SK-MEL-5 (cell line): ENCODE results near the gene MYOG. TPM values are rescaled to one million over a fixed set of nuclear protein-coding genes. Genes with fewer than 3 reads are reported as not detected.
A peak's percentile ranks its signal among the peaks of the same experiment; 100 is the strongest.

Experiments used
- DNase-seq: peaks from one replicate; pipeline ENCODE4 v3.0.0-alpha.2; 2016; ENCODE audit warnings: low read depth, low spot score
- in situ Hi-C: cut with HindIII; loops from 2 replicates; pipeline ENCODE4 v1.10.0; 2016; ENCODE audit warnings: low sequenced_read_pairs, high pct_unique_total_duplicates, low pct_unique_long_range_greater_than_20kb
- total RNA-seq: library from RNA; depleted of rRNA; stranded (reverse); fragments of >200 nt; shearing (Covaris generic); gene quantifications from 2 replicates; pipeline ENCODE4 v1.2.3, GENCODE V29; 2014

Gene MYOG
- total RNA-seq, 1 experiment from 2014 or later = not detected

- in situ Hi-C loops = no loop called here
- DNase-seq = no peak
Measured at GRCh38 chr1:203121186-203122015, 35.6 kb upstream of the MYOG start.

GRCh38 chr1:203120325-203121153, 34.7 kb upstream of the MYOG start:
- in situ Hi-C loops = no loop called here

GRCh38 chr1:203117611-203118575, 32.1 kb upstream of the MYOG start:
- peak; percentile 70 for DNase-seq
- in situ Hi-C loops = no loop called here

More at GRCh38 chr1:203120325-203121153, 34.7 kb upstream of the MYOG start:
- no peak for DNase-seq

- in situ Hi-C loops = no loop called here
- DNase-seq = no peak
Measured at GRCh38 chr1:203116091-203116820, 30.4 kb upstream of the MYOG start.

GRCh38 chr1:203114202-203114601, 28.4 kb upstream of the MYOG start:
- in situ Hi-C loops = no loop called here
- DNase-seq = no peak

- in situ Hi-C loops = no loop called here
- no peak for DNase-seq
Measured at GRCh38 chr1:203113308-203113707, 27.5 kb upstream of the MYOG start.

GRCh38 chr1:203112475-203112874, 26.7 kb upstream of the MYOG start:
- in situ Hi-C loops = no loop called here
- no peak for DNase-seq

GRCh38 chr1:203104789-203105390, 19.1 kb upstream of the MYOG start:
- in situ Hi-C loops = no loop called here
- no peak for DNase-seq

- in situ Hi-C loops = no loop called here
Measured at GRCh38 chr1:203103829-203104495, 18.1 kb upstream of the MYOG start.

GRCh38 chr1:203103216-203103615, 17.4 kb upstream of the MYOG start:
- in situ Hi-C loops = no loop called here
- DNase-seq = no peak

More at GRCh38 chr1:203103829-203104495, 18.1 kb upstream of the MYOG start:
- no peak for DNase-seq

- in situ Hi-C loops = no loop called here
- DNase-seq = peak; percentile 17
Measured at GRCh38 chr1:203101813-203102634, 16.2 kb upstream of the MYOG start.

- no peak for DNase-seq
- in situ Hi-C loops = no loop called here
Measured at GRCh38 chr1:203100516-203100869, 14.7 kb upstream of the MYOG start.

- in situ Hi-C loops = no loop called here
- no peak for DNase-seq
Measured at GRCh38 chr1:203099805-203100515, 14.1 kb upstream of the MYOG start.

- in situ Hi-C loops = no loop called here
Measured at GRCh38 chr1:203098914-203099520, 13.2 kb upstream of the MYOG start.

GRCh38 chr1:203098445-203098844, 12.6 kb upstream of the MYOG start:
- in situ Hi-C loops = no loop called here
- DNase-seq = no peak

More at GRCh38 chr1:203098914-203099520, 13.2 kb upstream of the MYOG start:
- no peak for DNase-seq
